ENCODE results near the gene GDI1. TPM values are rescaled to one million over a fixed set of nuclear protein-coding genes. Genes with fewer than 3 reads are reported as not detected.
"Not testable (repeated sequence)": the region's sequence is repeated elsewhere in the genome, so short reads cannot be mapped to it uniquely, and the experiment has no call there.

The GDI1 gene
- 100 to 1,000 TPM; 120 to 165 TPM for total RNA-seq

GRCh38 chrX:154436983-154437752 lies at the start of gene GDI1:
GDI1 (plus strand) TSS chrX:154437154; CDS start chrX:154437255, 101 bp downstream.
- Mint-ChIP-seq H3K9me3 (no peaks in the 10 kb centered on the region), H3K27me3 (no peaks in the 10 kb centered on the region), H3K27ac (peak within 1 kb of the TSS; percentile 91), H3K36me3 (ENCODE audit: low read depth) (peaks cover 76% of the 10 kb centered on the region), H3K4me1 (peaks cover 6% of the 10 kb centered on the region), H3K4me3 (peak within 1 kb of the TSS; percentile 91)
- ATAC-seq (replicated peaks), result peak; percentile 67

GRCh38 chrX:154388094-154388493 lies 48.9 kb upstream of the GDI1 start:
- H3K4me3 Mint-ChIP-seq; H3K36me3 Mint-ChIP-seq (ENCODE audit: low read depth); H3K27ac Mint-ChIP-seq; H3K9me3 Mint-ChIP-seq; H3K27me3 Mint-ChIP-seq; H3K4me1 Mint-ChIP-seq: not testable (repeated sequence)
- ATAC-seq (replicated peaks), result peak; percentile 53

GRCh38 chrX:154388649-154389048 lies 48.3 kb upstream of the GDI1 start:
- not testable (repeated sequence) for H3K36me3 Mint-ChIP-seq (ENCODE audit: low read depth); H3K9me3 Mint-ChIP-seq; H3K27me3 Mint-ChIP-seq; H3K27ac Mint-ChIP-seq; H3K4me1 Mint-ChIP-seq; H3K4me3 Mint-ChIP-seq
- peak; percentile 44 for ATAC-seq (replicated peaks)

- not testable (repeated sequence) for H3K4me3 Mint-ChIP-seq; H3K27me3 Mint-ChIP-seq; H3K27ac Mint-ChIP-seq; H3K9me3 Mint-ChIP-seq; H3K36me3 Mint-ChIP-seq (ENCODE audit: low read depth); H3K4me1 Mint-ChIP-seq
- peak; percentile 75 for ATAC-seq (replicated peaks)
Measured at GRCh38 chrX:154389812-154390747, 46.9 kb upstream of the GDI1 start.

- H3K9me3 Mint-ChIP-seq; ATAC-seq (replicated peaks); H3K27ac Mint-ChIP-seq; H3K27me3 Mint-ChIP-seq; H3K4me3 Mint-ChIP-seq; H3K4me1 Mint-ChIP-seq: not testable (repeated sequence)
- H3K36me3 Mint-ChIP-seq (ENCODE audit: low read depth), result peaks cover 37% of the 10 kb centered on the region
Measured at GRCh38 chrX:154396363-154396762, 40.6 kb upstream of the GDI1 start.

- Mint-ChIP-seq H3K4me3 (peak overlapping the region; percentile 100), H3K9me3 (no peaks in the 10 kb centered on the region), H3K4me1 (peaks cover 5% of the 10 kb centered on the region), H3K27me3 (no peaks in the 10 kb centered on the region), H3K27ac (peak overlapping the region; percentile 100), H3K36me3 (ENCODE audit: low read depth) (peaks cover 44% of the 10 kb centered on the region)
- peak; percentile 67 for ATAC-seq (replicated peaks)
Measured at GRCh38 chrX:154396973-154397887, 39.7 kb upstream of the GDI1 start.

- Mint-ChIP-seq H3K36me3 (ENCODE audit: low read depth) (peaks cover 44% of the 10 kb centered on the region), H3K9me3 (no peaks in the 10 kb centered on the region), H3K4me1 (peaks cover 5% of the 10 kb centered on the region), H3K27ac (peak within 1 kb of the TSS; percentile 100), H3K27me3 (no peaks in the 10 kb centered on the region), H3K4me3 (peak within 1 kb of the TSS; percentile 100)
- peak; percentile 89 for ATAC-seq (replicated peaks)
Measured at GRCh38 chrX:154397888-154398667, 38.9 kb upstream of the GDI1 start, which contains the start of gene RPL10. RPL10 (plus strand) TSS chrX:154398377; CDS start chrX:154398520, 143 bp downstream.

GRCh38 chrX:154398668-154399526 lies 38.1 kb upstream of the GDI1 start:
- Mint-ChIP-seq H3K27me3 (no peaks in the 10 kb centered on the region), H3K9me3 (no peaks in the 10 kb centered on the region), H3K4me1 (peaks cover 5% of the 10 kb centered on the region), H3K4me3 (peak overlapping the region; percentile 100), H3K27ac (peak overlapping the region; percentile 100), H3K36me3 (ENCODE audit: low read depth) (peaks cover 44% of the 10 kb centered on the region)
- ATAC-seq (replicated peaks), result peak; percentile 55

GRCh38 chrX:154399527-154400368 lies 37.2 kb upstream of the GDI1 start:
- peak overlapping the region; percentile 100 for H3K27ac Mint-ChIP-seq
- H3K27me3 Mint-ChIP-seq, result no peaks in the 10 kb centered on the region
- H3K36me3 Mint-ChIP-seq (ENCODE audit: low read depth), result peaks cover 44% of the 10 kb centered on the region
- ATAC-seq (replicated peaks), result peak; percentile 5
- H3K4me1 Mint-ChIP-seq, result peaks cover 5% of the 10 kb centered on the region
- H3K4me3 Mint-ChIP-seq, result peak overlapping the region; percentile 100
- H3K9me3 Mint-ChIP-seq, result no peaks in the 10 kb centered on the region

GRCh38 chrX:154400369-154400817 lies 36.6 kb upstream of the GDI1 start:
- H3K9me3 Mint-ChIP-seq; H3K27ac Mint-ChIP-seq; H3K4me1 Mint-ChIP-seq; ATAC-seq (replicated peaks); H3K27me3 Mint-ChIP-seq: not testable (repeated sequence)
- Mint-ChIP-seq H3K36me3 (ENCODE audit: low read depth) (peaks cover 44% of the 10 kb centered on the region), H3K4me3 (peak overlapping the region; percentile 100)

- Mint-ChIP-seq H3K4me1 (peaks cover 5% of the 10 kb centered on the region), H3K4me3 (peak overlapping the region; percentile 100), H3K36me3 (ENCODE audit: low read depth) (peaks cover 44% of the 10 kb centered on the region), H3K27ac (no peak overlapping the region), H3K9me3 (no peaks in the 10 kb centered on the region), H3K27me3 (no peaks in the 10 kb centered on the region)
- no peak for ATAC-seq (replicated peaks)
Measured at GRCh38 chrX:154401045-154401799, 35.7 kb upstream of the GDI1 start.
